ENCODE results near the gene RBM45.
A peak's percentile ranks its signal among the peaks of the same experiment; 100 is the strongest.
"Not testable (repeated sequence)": the region's sequence is repeated elsewhere in the genome, so short reads cannot be mapped to it uniquely, and the experiment has no call there.

Gene RBM45

GRCh38 chr2:178112202-178113152, at the start of gene RBM45:
TSS of gene RBM45 (plus strand) at chr2:178112437. CDS start at chr2:178112547, 110 bp downstream.
- H3K27ac Mint-ChIP-seq: peak within 1 kb of the TSS; percentile 89
- H3K36me3 Mint-ChIP-seq: peaks cover 5% of the 10 kb centered on the region
- H3K9me3 Mint-ChIP-seq: no peaks in the 10 kb centered on the region
- peaks cover 34% of the 10 kb centered on the region for H3K4me1 Mint-ChIP-seq
- H3K27me3 Mint-ChIP-seq: no peaks in the 10 kb centered on the region
- CTCF ChIA-PET: interaction anchor here (0.8 to 3.7 kb wide), 17 partner anchors 10 to 338 kb away, joined by 3 to 18 read pairs (median 3); partner anchors contain the start of gene PRKRA
- H3K4me3 Mint-ChIP-seq: peak within 1 kb of the TSS; percentile 85
- peak; percentile 89 for DNase-seq

GRCh38 chr2:178066324-178066723, 45.9 kb upstream of the RBM45 start:
- H3K27me3 Mint-ChIP-seq: peaks cover under 1% of the 10 kb centered on the region

GRCh38 chr2:178066890-178067669, 45.2 kb upstream of the RBM45 start:
- Mint-ChIP-seq H3K9me3 (no peaks in the 10 kb centered on the region), H3K27me3 (peaks cover 9% of the 10 kb centered on the region), H3K4me1 (no peaks in the 10 kb centered on the region), H3K36me3 (no peaks in the 10 kb centered on the region), H3K4me3 (no peak overlapping the region), H3K27ac (no peak overlapping the region)
- CTCF ChIA-PET: no interaction called here
- DNase-seq: no peak

More at GRCh38 chr2:178066324-178066723, 45.9 kb upstream of the RBM45 start:
- H3K27ac Mint-ChIP-seq: no peak overlapping the region
- DNase-seq: no peak
- no peaks in the 10 kb centered on the region for H3K36me3 Mint-ChIP-seq
- H3K4me1 Mint-ChIP-seq: no peaks in the 10 kb centered on the region
- CTCF ChIA-PET: no interaction called here
- H3K4me3 Mint-ChIP-seq: no peak overlapping the region
- no peaks in the 10 kb centered on the region for H3K9me3 Mint-ChIP-seq

- H3K27ac Mint-ChIP-seq: no peak overlapping the region
- H3K27me3 Mint-ChIP-seq: peaks cover 25% of the 10 kb centered on the region
- H3K9me3 Mint-ChIP-seq: no peaks in the 10 kb centered on the region
- no peak overlapping the region for H3K4me3 Mint-ChIP-seq
- no peak for DNase-seq
- CTCF ChIA-PET: no interaction called here
- H3K36me3 Mint-ChIP-seq: no peaks in the 10 kb centered on the region
- peaks cover 9% of the 10 kb centered on the region for H3K4me1 Mint-ChIP-seq
Observed at GRCh38 chr2:178068823-178069454, 43.3 kb upstream of the RBM45 start.

GRCh38 chr2:178069551-178069950, 42.7 kb upstream of the RBM45 start:
- CTCF ChIA-PET: no interaction called here
- H3K27ac Mint-ChIP-seq: no peak overlapping the region
- peaks cover 25% of the 10 kb centered on the region for H3K27me3 Mint-ChIP-seq
- H3K36me3 Mint-ChIP-seq: no peaks in the 10 kb centered on the region
- H3K4me1 Mint-ChIP-seq: peaks cover 9% of the 10 kb centered on the region
- no peaks in the 10 kb centered on the region for H3K9me3 Mint-ChIP-seq
- no peak for DNase-seq
- no peak overlapping the region for H3K4me3 Mint-ChIP-seq

GRCh38 chr2:178070824-178071223, 41.4 kb upstream of the RBM45 start:
- peaks cover 29% of the 10 kb centered on the region for H3K27me3 Mint-ChIP-seq
- CTCF ChIA-PET: no interaction called here
- no peak overlapping the region for H3K4me3 Mint-ChIP-seq
- H3K36me3 Mint-ChIP-seq: no peaks in the 10 kb centered on the region
- DNase-seq: no peak
- no peaks in the 10 kb centered on the region for H3K9me3 Mint-ChIP-seq
- H3K27ac Mint-ChIP-seq: no peak overlapping the region
- H3K4me1 Mint-ChIP-seq: peaks cover 9% of the 10 kb centered on the region

- no peak for DNase-seq
- Mint-ChIP-seq H3K27me3 (peaks cover 29% of the 10 kb centered on the region), H3K27ac (no peak overlapping the region), H3K4me3 (no peak overlapping the region), H3K36me3 (no peaks in the 10 kb centered on the region), H3K9me3 (no peaks in the 10 kb centered on the region), H3K4me1 (peaks cover 9% of the 10 kb centered on the region)
- CTCF ChIA-PET: no interaction called here
Observed at GRCh38 chr2:178072000-178072382, 40.2 kb upstream of the RBM45 start.

- H3K9me3 Mint-ChIP-seq: no peaks in the 10 kb centered on the region
- peaks cover 9% of the 10 kb centered on the region for H3K4me1 Mint-ChIP-seq
- CTCF ChIA-PET: no interaction called here
- H3K4me3 Mint-ChIP-seq: peak within 1 kb of the TSS; percentile 14
- no peak within 1 kb of the TSS for H3K27ac Mint-ChIP-seq
- DNase-seq: peak; percentile 63
- no peaks in the 10 kb centered on the region for H3K36me3 Mint-ChIP-seq
- H3K27me3 Mint-ChIP-seq: peaks cover 29% of the 10 kb centered on the region
Observed at GRCh38 chr2:178072383-178073301, 39.6 kb upstream of the RBM45 start, which contains the start of gene PDE11A. TSS of gene PDE11A (minus strand) at chr2:178072777. CDS start at chr2:178072437, 340 bp downstream.

- Mint-ChIP-seq H3K27ac (no peak overlapping the region), H3K4me1 (peaks cover 9% of the 10 kb centered on the region), H3K27me3 (peaks cover 29% of the 10 kb centered on the region), H3K36me3 (no peaks in the 10 kb centered on the region), H3K9me3 (no peaks in the 10 kb centered on the region), H3K4me3 (no peak overlapping the region)
- DNase-seq: no peak
- CTCF ChIA-PET: no interaction called here
Observed at GRCh38 chr2:178074123-178075005, 37.9 kb upstream of the RBM45 start.

GRCh38 chr2:178075006-178075326, 37.3 kb upstream of the RBM45 start:
- Mint-ChIP-seq H3K27ac (no peak overlapping the region), H3K27me3 (peaks cover 31% of the 10 kb centered on the region), H3K36me3 (no peaks in the 10 kb centered on the region), H3K4me3 (no peak overlapping the region), H3K4me1 (peaks cover 9% of the 10 kb centered on the region), H3K9me3 (no peaks in the 10 kb centered on the region)
- no peak for DNase-seq
- CTCF ChIA-PET: no interaction called here

- CTCF ChIA-PET: no interaction called here
- H3K27me3 Mint-ChIP-seq: peaks cover 33% of the 10 kb centered on the region
- no peak overlapping the region for H3K27ac Mint-ChIP-seq
- no peak overlapping the region for H3K4me3 Mint-ChIP-seq
- no peak for DNase-seq
- no peaks in the 10 kb centered on the region for H3K36me3 Mint-ChIP-seq
- no peaks in the 10 kb centered on the region for H3K9me3 Mint-ChIP-seq
- H3K4me1 Mint-ChIP-seq: peaks cover 9% of the 10 kb centered on the region
Observed at GRCh38 chr2:178076130-178076529, 36.1 kb upstream of the RBM45 start.

- H3K4me3 Mint-ChIP-seq, H3K9me3 Mint-ChIP-seq, DNase-seq, CTCF ChIA-PET, H3K27me3 Mint-ChIP-seq, H3K4me1 Mint-ChIP-seq, H3K36me3 Mint-ChIP-seq, H3K27ac Mint-ChIP-seq: not testable (repeated sequence)
Observed at GRCh38 chr2:178079279-178079678, 33.0 kb upstream of the RBM45 start.

All from activated naive CD4-positive, alpha-beta T cell treated with anti-CD3 and anti-CD28 coated beads, Interleukin-2, amount 10 ng/mL, durations not matched to agents 7 days and 5 days (primary cell).